Astrocyte (in vitro differentiated cells and primary cell): ENCODE data around the gene PPIL6. TPM values are rescaled to one million over a fixed set of nuclear protein-coding genes. Genes with fewer than 3 reads are reported as not detected.
A peak's percentile ranks its signal among the peaks of the same experiment; 100 is the strongest.

Experiments used
- DNase-seq: peaks from one replicate; pipeline ENCODE4 v3.0.0-alpha.2; 2010; ENCODE audit warnings: low read depth
- FAIRE-seq: peaks from 2 replicates; lab custom pipeline; 2011; peaks lifted over from hg19 to GRCh38; lab: Jason Lieb, UNC
- H2AFZ ChIP-seq: 2 replicates; pipeline ENCODE4 v1.6.0; 2012; ENCODE audit warnings: low read depth, low read length, inconsistent platforms
- H3K27ac ChIP-seq: 2 replicates; pipeline ENCODE4 v1.5.1; 2011; ENCODE audit warnings: low read depth, low read length, inconsistent platforms
- H3K27me3 ChIP-seq: 2 replicates; pipeline ENCODE4 v1.6.0; 2011; ENCODE audit warnings: low read length, inconsistent platforms; ENCODE audit not compliant: insufficient read depth
- H3K36me3 ChIP-seq: 2 replicates; pipeline ENCODE4 v1.5.1; 2011; ENCODE audit warnings: low read length, inconsistent platforms; ENCODE audit not compliant: insufficient read depth
- H3K4me1 ChIP-seq: 2 replicates; pipeline ENCODE4 v1.5.1; 2011; ENCODE audit warnings: low read length, inconsistent platforms; ENCODE audit not compliant: insufficient read depth
- H3K4me2 ChIP-seq: 2 replicates; pipeline ENCODE4 v1.6.0; 2012; ENCODE audit warnings: low read length, inconsistent platforms
- H3K4me3 ChIP-seq: 2 replicates; pipeline ENCODE4 v1.5.1; 2011; ENCODE audit warnings: low read depth, mild to moderate bottlenecking, low read length, inconsistent platforms; ENCODE audit not compliant: insufficient read depth
- H3K79me2 ChIP-seq: 2 replicates; pipeline ENCODE4 v1.6.0; 2012; ENCODE audit warnings: mild to moderate bottlenecking, low read length, inconsistent platforms; ENCODE audit not compliant: insufficient read depth
- H3K9ac ChIP-seq: 2 replicates; pipeline ENCODE4 v1.6.0; 2012; ENCODE audit warnings: mild to moderate bottlenecking, low read length, inconsistent platforms
- H3K9me3 ChIP-seq: 2 replicates; pipeline ENCODE4 v1.5.1; 2012; ENCODE audit warnings: low read depth, mild to moderate bottlenecking, low read length, inconsistent platforms; ENCODE audit not compliant: insufficient read depth
- H4K20me1 ChIP-seq: 2 replicates; pipeline ENCODE4 v1.6.0; 2012; ENCODE audit warnings: low read length, inconsistent platforms; ENCODE audit not compliant: insufficient read depth
- H3K27ac Mint-ChIP-seq: one replicate; pipeline ENCODE4 v1.8.0; 2021; ENCODE audit warnings: mild to moderate bottlenecking, mixed read lengths; ENCODE audit not compliant: unreplicated experiment
- H3K27me3 Mint-ChIP-seq: one replicate; pipeline ENCODE4 v1.8.0; 2021; ENCODE audit warnings: low read depth, mixed read lengths; ENCODE audit not compliant: unreplicated experiment
- H3K36me3 Mint-ChIP-seq: one replicate; pipeline ENCODE4 v1.8.0; 2021; ENCODE audit warnings: low read depth, mixed read lengths; ENCODE audit not compliant: unreplicated experiment
- H3K4me1 Mint-ChIP-seq: one replicate; pipeline ENCODE4 v1.8.0; 2021; ENCODE audit warnings: low read depth, mixed read lengths; ENCODE audit not compliant: unreplicated experiment
- H3K4me3 Mint-ChIP-seq: one replicate; pipeline ENCODE4 v1.8.0; 2021; ENCODE audit warnings: mild to moderate bottlenecking, moderate library complexity, mixed read lengths; ENCODE audit not compliant: unreplicated experiment
- H3K9me3 Mint-ChIP-seq: one replicate; pipeline ENCODE4 v1.8.0; 2021; ENCODE audit warnings: mild to moderate bottlenecking, mixed read lengths; ENCODE audit not compliant: unreplicated experiment
- EZH2 ChIP-seq: IDR thresholded peaks from 2 replicates; pipeline ENCODE4 v1.6.1; 2012; ENCODE audit warnings: mild to moderate bottlenecking, low read length, inconsistent platforms; ENCODE audit not compliant: insufficient read depth
- total RNA-seq: library from RNA; stranded (reverse); gene quantifications from 2 replicates; pipeline ENCODE4 v1.2.1, GENCODE V29; 2021
- TF ChIP-seq, protein P1 (sequence below): IDR thresholded peaks from 2 replicates; pipeline ENCODE4 v1.5.1; 2011; ENCODE audit warnings: low read depth, mild to moderate bottlenecking, inconsistent platforms, low read length, moderate library complexity; ENCODE audit not compliant: insufficient read depth

PPIL6 gene
- total RNA-seq, 1 donor from 2014 or later, result 1.7 TPM

DNA sequence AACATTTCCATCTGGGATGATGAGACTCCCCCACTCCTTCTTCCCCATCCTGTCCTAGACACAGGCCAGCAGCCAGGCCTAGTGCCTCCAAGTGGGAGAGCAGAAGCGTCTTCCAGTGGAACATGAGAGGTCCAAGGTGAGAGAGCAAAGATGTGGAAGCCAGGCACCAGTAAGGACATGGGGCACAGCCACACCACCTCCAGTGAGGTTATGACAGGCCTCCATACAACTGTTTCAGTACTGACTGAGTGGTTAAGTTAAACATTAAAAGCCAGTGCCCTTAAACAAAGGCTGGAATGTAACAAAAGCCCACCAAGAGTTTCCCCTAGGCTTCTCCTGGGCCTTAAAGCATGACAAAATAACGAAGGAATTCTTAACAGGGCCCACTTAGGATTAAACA, 37.3 kb upstream of the PPIL6 start:
- Histone ChIP-seq H3K79me2 (peaks cover 66% of the 10 kb centered on the region), H3K27me3 (no peaks in the 10 kb centered on the region), H3K9ac (no peak overlapping the region), H3K9me3 (no peaks in the 10 kb centered on the region), H3K4me2 (peak overlapping the region; percentile 56), H4K20me1 (peaks cover 42% of the 10 kb centered on the region), H3K27ac (no peak overlapping the region), H3K4me1 (peaks cover 12% of the 10 kb centered on the region), H3K4me3 (no peak overlapping the region), H2AFZ (no peak overlapping the region), H3K36me3 (peaks cover 33% of the 10 kb centered on the region)
- Mint-ChIP-seq H3K27ac (no peak overlapping the region), H3K4me3 (no peak overlapping the region), H3K27me3 (no peaks in the 10 kb centered on the region), H3K36me3 (peaks cover 13% of the 10 kb centered on the region), H3K4me1 (peaks cover 18% of the 10 kb centered on the region), H3K9me3 (no peaks in the 10 kb centered on the region)
- TF ChIP-seq EZH2, result no peak
- TF ChIP-seq, protein P1, sequence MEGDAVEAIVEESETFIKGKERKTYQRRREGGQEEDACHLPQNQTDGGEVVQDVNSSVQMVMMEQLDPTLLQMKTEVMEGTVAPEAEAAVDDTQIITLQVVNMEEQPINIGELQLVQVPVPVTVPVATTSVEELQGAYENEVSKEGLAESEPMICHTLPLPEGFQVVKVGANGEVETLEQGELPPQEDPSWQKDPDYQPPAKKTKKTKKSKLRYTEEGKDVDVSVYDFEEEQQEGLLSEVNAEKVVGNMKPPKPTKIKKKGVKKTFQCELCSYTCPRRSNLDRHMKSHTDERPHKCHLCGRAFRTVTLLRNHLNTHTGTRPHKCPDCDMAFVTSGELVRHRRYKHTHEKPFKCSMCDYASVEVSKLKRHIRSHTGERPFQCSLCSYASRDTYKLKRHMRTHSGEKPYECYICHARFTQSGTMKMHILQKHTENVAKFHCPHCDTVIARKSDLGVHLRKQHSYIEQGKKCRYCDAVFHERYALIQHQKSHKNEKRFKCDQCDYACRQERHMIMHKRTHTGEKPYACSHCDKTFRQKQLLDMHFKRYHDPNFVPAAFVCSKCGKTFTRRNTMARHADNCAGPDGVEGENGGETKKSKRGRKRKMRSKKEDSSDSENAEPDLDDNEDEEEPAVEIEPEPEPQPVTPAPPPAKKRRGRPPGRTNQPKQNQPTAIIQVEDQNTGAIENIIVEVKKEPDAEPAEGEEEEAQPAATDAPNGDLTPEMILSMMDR, result no peak
- no peak for FAIRE-seq
- DNase-seq, result no peak

DNA sequence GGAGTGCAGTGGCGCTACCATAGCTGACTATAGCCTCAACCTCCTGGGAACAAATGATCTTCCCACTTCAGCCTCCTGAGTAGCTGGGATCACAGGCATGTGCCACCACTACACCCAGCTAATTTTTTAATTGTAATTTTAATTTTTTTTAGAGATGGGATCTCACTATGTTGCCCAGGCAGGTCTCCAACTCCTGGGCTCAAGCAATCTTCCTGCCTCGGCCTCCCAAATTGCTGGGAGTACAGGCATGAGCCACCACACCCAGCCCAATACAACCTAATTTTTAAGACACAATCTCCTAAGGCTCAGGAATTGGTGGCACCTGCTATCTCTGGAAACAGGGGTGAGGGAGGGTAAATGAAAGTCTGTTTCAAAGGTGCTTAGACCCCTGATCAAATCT, 36.8 kb upstream of the PPIL6 start:
- Mint-ChIP-seq H3K4me1 (peaks cover 18% of the 10 kb centered on the region), H3K4me3 (no peak overlapping the region), H3K27me3 (no peaks in the 10 kb centered on the region), H3K36me3 (peaks cover 18% of the 10 kb centered on the region), H3K27ac (peak overlapping the region; percentile 5), H3K9me3 (no peaks in the 10 kb centered on the region)
- Histone ChIP-seq H3K9me3 (no peaks in the 10 kb centered on the region), H3K4me3 (no peak overlapping the region), H3K36me3 (peaks cover 36% of the 10 kb centered on the region), H3K4me1 (peaks cover 12% of the 10 kb centered on the region), H3K27ac (no peak overlapping the region), H2AFZ (no peak overlapping the region), H3K27me3 (no peaks in the 10 kb centered on the region), H4K20me1 (peaks cover 44% of the 10 kb centered on the region), H3K79me2 (peaks cover 61% of the 10 kb centered on the region), H3K9ac (no peak overlapping the region), H3K4me2 (no peak overlapping the region)
- FAIRE-seq (no peak), DNase-seq (no peak)
- TF ChIP-seq, protein P1, result no peak
- TF ChIP-seq EZH2, result no peak

DNA sequence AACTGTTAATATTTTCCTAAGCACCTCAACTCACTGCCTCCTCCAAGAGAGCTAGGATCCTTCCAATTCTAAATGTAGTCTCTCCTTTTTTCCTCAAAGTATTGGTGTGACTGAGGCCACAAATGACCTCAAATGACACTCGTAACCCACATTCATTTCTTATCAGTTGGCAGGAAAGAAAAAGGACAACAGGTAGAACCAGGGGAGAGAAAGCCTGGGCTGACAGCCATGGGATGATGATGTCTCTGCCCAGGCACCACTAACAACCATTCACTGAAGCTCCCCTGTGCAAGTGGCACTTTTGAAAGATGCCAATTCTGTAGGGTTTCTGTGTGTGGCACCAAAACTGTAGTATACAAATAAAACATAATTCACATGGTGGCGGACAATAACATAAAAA, 35.2 kb upstream of the PPIL6 start:
- Mint-ChIP-seq H3K4me1 (peaks cover 18% of the 10 kb centered on the region), H3K27me3 (no peaks in the 10 kb centered on the region), H3K36me3 (peaks cover 16% of the 10 kb centered on the region), H3K9me3 (no peaks in the 10 kb centered on the region), H3K27ac (no peak overlapping the region), H3K4me3 (no peak overlapping the region)
- TF ChIP-seq EZH2, result no peak
- TF ChIP-seq, protein P1, result no peak
- Histone ChIP-seq H3K9ac (no peak overlapping the region), H3K4me1 (peaks cover 7% of the 10 kb centered on the region), H3K36me3 (peaks cover 40% of the 10 kb centered on the region), H3K79me2 (peaks cover 45% of the 10 kb centered on the region), H3K9me3 (no peaks in the 10 kb centered on the region), H4K20me1 (peaks cover 42% of the 10 kb centered on the region), H3K4me2 (no peak overlapping the region), H3K27me3 (no peaks in the 10 kb centered on the region), H2AFZ (no peak overlapping the region), H3K4me3 (no peak overlapping the region), H3K27ac (no peak overlapping the region)
- FAIRE-seq (no peak), DNase-seq (no peak)
